GM15510 (cell line): ENCODE data around the gene FOXP1.

Experiments used
- POLR2A ChIP-seq: IDR thresholded peaks from 3 replicates; pipeline ENCODE4 v1.6.1; 2011; ENCODE audit warnings: borderline replicate concordance; ENCODE audit not compliant: insufficient read length; ENCODE audit errors: extremely low read depth

The FOXP1 gene

GRCh38 chr3:71111784-71112440, 471.6 kb downstream of the FOXP1 start:
- TF ChIP-seq POLR2A, result no peak

GRCh38 chr3:71110385-71111222, 472.9 kb downstream of the FOXP1 start:
- no peak for TF ChIP-seq POLR2A

GRCh38 chr3:71109977-71110285, 473.6 kb downstream of the FOXP1 start:
- no peak for TF ChIP-seq POLR2A

- TF ChIP-seq POLR2A, result no peak
These were observed 474.1 kb downstream of the FOXP1 start for GRCh38 chr3:71109241-71109976.

- no peak for TF ChIP-seq POLR2A
These were observed 475.6 kb downstream of the FOXP1 start for GRCh38 chr3:71107926-71108325.

- no peak for TF ChIP-seq POLR2A
These were observed 478.6 kb downstream of the FOXP1 start for GRCh38 chr3:71104976-71105375.

- no peak for TF ChIP-seq POLR2A
These were observed 479.0 kb downstream of the FOXP1 start for GRCh38 chr3:71104556-71104955.

GRCh38 chr3:71104121-71104541, 479.4 kb downstream of the FOXP1 start:
- no peak for TF ChIP-seq POLR2A

GRCh38 chr3:71103430-71103921, 480.1 kb downstream of the FOXP1 start:
- no peak for TF ChIP-seq POLR2A

GRCh38 chr3:71102111-71102983, 481.2 kb downstream of the FOXP1 start:
- no peak for TF ChIP-seq POLR2A

- TF ChIP-seq POLR2A, result no peak
These were observed 481.9 kb downstream of the FOXP1 start for GRCh38 chr3:71101626-71102025.

- no peak for TF ChIP-seq POLR2A
These were observed 482.5 kb downstream of the FOXP1 start for GRCh38 chr3:71101014-71101413.

GRCh38 chr3:71099997-71100719, 483.4 kb downstream of the FOXP1 start:
- no peak for TF ChIP-seq POLR2A

- TF ChIP-seq POLR2A, result no peak
These were observed 486.0 kb downstream of the FOXP1 start for GRCh38 chr3:71097557-71097956.
